GM19438 (cell line): ENCODE measurements around the gene NSD1.

Experiments used
- ATAC-seq: cut with Tn5 transposase; IDR thresholded peaks from one replicate; pipeline ENCODE4 v1.9.1; 2021; ENCODE audit warnings: low read depth; ENCODE audit not compliant: unreplicated experiment

NSD1 gene

GRCh38 chr5:177133096-177133852 is at the start of gene NSD1:
TSS of gene NSD1 (plus strand) at chr5:177133773. CDS start at chr5:177135104, 1,331 bp downstream.
- peak; percentile 62 for ATAC-seq

- ATAC-seq, result no peak
Measured at GRCh38 chr5:177084175-177084574, 49.4 kb upstream of the NSD1 start.

GRCh38 chr5:177085985-177086653 is 47.5 kb upstream of the NSD1 start:
- no peak for ATAC-seq

- peak; percentile 78 for ATAC-seq
Measured at GRCh38 chr5:177086654-177087397, 46.7 kb upstream of the NSD1 start, which contains the start of gene FGFR4. TSS of gene FGFR4 (plus strand) at chr5:177086915. CDS start at chr5:177089603, 2,688 bp downstream.

- ATAC-seq, result no peak
Measured at GRCh38 chr5:177087398-177088005, 46.1 kb upstream of the NSD1 start.

GRCh38 chr5:177089127-177089526 is 44.4 kb upstream of the NSD1 start:
- ATAC-seq, result no peak

GRCh38 chr5:177089825-177090641 is 43.5 kb upstream of the NSD1 start:
- no peak for ATAC-seq

GRCh38 chr5:177090813-177091212 is 42.8 kb upstream of the NSD1 start:
- ATAC-seq, result no peak

GRCh38 chr5:177091232-177091631 is 42.3 kb upstream of the NSD1 start:
- ATAC-seq, result no peak

GRCh38 chr5:177092178-177093081 is 41.1 kb upstream of the NSD1 start:
- ATAC-seq, result no peak

- ATAC-seq, result no peak
Measured at GRCh38 chr5:177093082-177093712, 40.4 kb upstream of the NSD1 start.

GRCh38 chr5:177093803-177094202 is 39.8 kb upstream of the NSD1 start:
- ATAC-seq, result no peak

GRCh38 chr5:177094224-177095087 is 39.1 kb upstream of the NSD1 start:
- no peak for ATAC-seq

GRCh38 chr5:177095088-177095669 is 38.4 kb upstream of the NSD1 start:
- no peak for ATAC-seq

- no peak for ATAC-seq
Measured at GRCh38 chr5:177096162-177097015, 37.2 kb upstream of the NSD1 start.
